Smooth muscle cell (in vitro differentiated cells): Measurements from ENCODE around the gene NEURL3. TPM values are rescaled to one million over a fixed set of nuclear protein-coding genes. Genes with fewer than 3 reads are reported as not detected.

Experiments
- DNase-seq: peaks from one replicate; lab custom pipeline; 2025; ENCODE audit not compliant: unreplicated experiment; lab: John Stamatoyannopoulos, UW
- H2AFZ ChIP-seq: fragments of 200-600 bp; sonication (generic); 2 replicates; pipeline ENCODE4 v1.6.0; 2016; ENCODE audit warnings: antibody characterized with exemption, low read depth, mild to moderate bottlenecking
- H3F3A ChIP-seq: fragments of 200-600 bp; sonication (generic); 2 replicates; pipeline ENCODE4 v1.6.0; 2017; ENCODE audit warnings: antibody characterized with exemption, low read depth
- H3K27ac ChIP-seq: fragments of 200-600 bp; sonication (generic); 2 replicates; pipeline ENCODE4 v1.5.1; 2016; ENCODE audit warnings: low read depth, mild to moderate bottlenecking
- H3K27me3 ChIP-seq: fragments of 200-600 bp; sonication (generic); 2 replicates; pipeline ENCODE4 v1.6.1; 2016; ENCODE audit warnings: low read depth, mild to moderate bottlenecking
- H3K36me3 ChIP-seq: fragments of 200-600 bp; sonication (generic); 2 replicates; pipeline ENCODE4 v1.5.1; 2016; ENCODE audit warnings: low read depth
- H3K4me1 ChIP-seq: fragments of 200-600 bp; sonication (generic); 2 replicates; pipeline ENCODE4 v1.5.1; 2016; ENCODE audit warnings: low read depth
- H3K4me2 ChIP-seq: fragments of 200-600 bp; sonication (generic); 2 replicates; pipeline ENCODE4 v1.6.0; 2016; ENCODE audit warnings: mild to moderate bottlenecking
- H3K4me3 ChIP-seq: fragments of 200-600 bp; sonication (generic); 2 replicates; pipeline ENCODE4 v1.5.1; 2016; ENCODE audit warnings: mild to moderate bottlenecking
- H3K79me2 ChIP-seq: fragments of 200-600 bp; sonication (generic); 2 replicates; pipeline ENCODE4 v1.6.0; 2016; ENCODE audit warnings: low read depth, mild to moderate bottlenecking
- H3K9ac ChIP-seq: fragments of 200-600 bp; sonication (generic); 2 replicates; pipeline ENCODE4 v1.6.0; 2016; ENCODE audit warnings: low read depth
- H3K9me3 ChIP-seq: fragments of 200-600 bp; sonication (generic); replicated peaks from 2 replicates; pipeline ENCODE4 v1.5.1; 2016; ENCODE audit warnings: low read depth
- H4K20me1 ChIP-seq: fragments of 200-600 bp; sonication (generic); 2 replicates; pipeline ENCODE4 v1.6.0; 2016; ENCODE audit warnings: low read depth
- CTCF ChIP-seq: fragments of 200-600 bp; sonication (generic); IDR thresholded peaks from 2 replicates; pipeline ENCODE4 v1.5.1; 2017; ENCODE audit warnings: borderline replicate concordance, mild to moderate bottlenecking, antibody characterized with exemption; ENCODE audit not compliant: insufficient read depth, poor library complexity, severe bottlenecking
- WGBS: methylation state at CpG from one replicate; pipeline ENCODE4 v1.1.7; 2016; ENCODE audit warnings: low lambda C conversion rate; 5-methylcytosine and 5-hydroxymethylcytosine counted together
- polyA plus RNA-seq: library from polyadenylated mRNA; unstranded; fragments of >200 nt; fragmentation: Nextera tagmentation; extraction: Ambion mirVana; gene quantifications from 2 replicates; pipeline ENCODE4 v1.2.1, GENCODE V29; 2016
- total RNA-seq: library from RNA; depleted of rRNA; stranded (reverse); fragments of >200 nt; gene quantifications from 2 replicates; pipeline ENCODE4 v1.2.3, GENCODE V29; 2014

Gene NEURL3
- total and polyA plus RNA-seq, 2 experiments from 2014 or later = 0.21 TPM; not detected in 1

DNA sequence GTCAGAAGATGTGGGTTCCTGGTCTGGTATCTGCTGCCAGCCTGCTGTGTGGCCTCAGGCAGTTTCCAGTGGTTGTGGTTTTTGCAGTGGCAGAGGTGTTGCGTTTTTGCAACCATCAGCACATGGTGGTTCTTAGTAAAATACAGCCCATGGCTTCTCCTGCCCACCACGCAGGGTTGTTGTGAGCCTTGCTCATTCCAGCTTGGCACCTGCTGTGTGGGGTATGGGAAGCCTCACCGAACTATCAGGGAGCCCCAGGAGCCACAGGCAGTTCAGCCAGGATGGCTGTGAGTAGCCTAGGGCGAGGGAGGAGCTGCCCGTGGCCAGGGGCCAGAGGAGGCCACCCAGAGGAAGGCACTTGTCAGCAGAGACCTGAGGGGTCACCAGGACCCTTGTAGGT is 41.2 kb upstream of the NEURL3 start:
- Histone ChIP-seq H4K20me1 (peaks cover 29% of the 10 kb centered on the region), H3K9ac (no peak overlapping the region), H3K9me3 (no peaks in the 10 kb centered on the region), H3K4me2 (no peak overlapping the region), H3K79me2 (peaks cover 2% of the 10 kb centered on the region), H3K27ac (no peak overlapping the region), H3K36me3 (no peaks in the 10 kb centered on the region), H3K4me1 (no peaks in the 10 kb centered on the region), H3K27me3 (no peaks in the 10 kb centered on the region), H3F3A (no peaks in the 10 kb centered on the region), H2AFZ (no peak overlapping the region), H3K4me3 (no peak overlapping the region)
- DNase-seq = no peak
- TF ChIP-seq CTCF = no peak
- whole genome bisulfite sequencing = 96% methylated on average over 5 of the region's 5 CpGs

DNA sequence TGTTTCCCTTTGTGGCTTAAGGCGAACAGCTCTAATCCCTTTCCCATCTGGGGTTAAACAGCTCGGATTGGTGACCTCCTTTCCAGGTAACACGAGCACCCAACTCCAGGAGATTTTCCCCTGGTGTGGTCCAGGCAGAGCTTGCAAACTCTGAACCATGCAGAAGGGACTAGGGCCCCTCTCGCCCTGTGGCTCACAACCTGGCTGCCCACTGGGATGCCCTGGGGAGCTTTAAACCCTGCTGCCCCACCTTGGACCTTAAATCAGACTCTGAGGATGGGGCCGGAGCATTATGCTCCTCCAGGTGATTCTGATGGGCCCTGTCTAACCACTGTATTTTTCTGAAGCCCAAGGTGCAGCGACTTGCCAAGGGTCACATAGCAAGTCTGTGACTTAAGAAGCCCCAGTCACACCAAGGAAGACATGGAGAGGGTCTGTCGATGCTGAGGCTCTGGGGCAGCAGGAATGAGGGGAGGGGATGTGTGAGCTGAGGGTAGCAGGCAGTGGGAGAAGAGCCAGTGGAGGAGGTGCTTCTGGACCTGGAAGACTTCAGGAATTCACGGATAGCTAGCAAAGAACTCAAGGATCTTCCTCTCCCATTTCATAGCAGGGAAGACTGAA is 37.3 kb upstream of the NEURL3 start:
- no peak for TF ChIP-seq CTCF
- Histone ChIP-seq H3K4me2 (no peak overlapping the region), H3K27me3 (peaks cover 15% of the 10 kb centered on the region), H3K4me3 (no peak overlapping the region), H3K9me3 (no peaks in the 10 kb centered on the region), H3K36me3 (no peaks in the 10 kb centered on the region), H3K27ac (no peak overlapping the region), H3F3A (no peaks in the 10 kb centered on the region), H3K79me2 (peaks cover 14% of the 10 kb centered on the region), H3K4me1 (peaks cover 24% of the 10 kb centered on the region), H3K9ac (no peak overlapping the region), H4K20me1 (peaks cover 67% of the 10 kb centered on the region), H2AFZ (no peak overlapping the region)
- DNase-seq = no peak
- 94% methylated on average over 8 of the region's 8 CpGs for WGBS

DNA sequence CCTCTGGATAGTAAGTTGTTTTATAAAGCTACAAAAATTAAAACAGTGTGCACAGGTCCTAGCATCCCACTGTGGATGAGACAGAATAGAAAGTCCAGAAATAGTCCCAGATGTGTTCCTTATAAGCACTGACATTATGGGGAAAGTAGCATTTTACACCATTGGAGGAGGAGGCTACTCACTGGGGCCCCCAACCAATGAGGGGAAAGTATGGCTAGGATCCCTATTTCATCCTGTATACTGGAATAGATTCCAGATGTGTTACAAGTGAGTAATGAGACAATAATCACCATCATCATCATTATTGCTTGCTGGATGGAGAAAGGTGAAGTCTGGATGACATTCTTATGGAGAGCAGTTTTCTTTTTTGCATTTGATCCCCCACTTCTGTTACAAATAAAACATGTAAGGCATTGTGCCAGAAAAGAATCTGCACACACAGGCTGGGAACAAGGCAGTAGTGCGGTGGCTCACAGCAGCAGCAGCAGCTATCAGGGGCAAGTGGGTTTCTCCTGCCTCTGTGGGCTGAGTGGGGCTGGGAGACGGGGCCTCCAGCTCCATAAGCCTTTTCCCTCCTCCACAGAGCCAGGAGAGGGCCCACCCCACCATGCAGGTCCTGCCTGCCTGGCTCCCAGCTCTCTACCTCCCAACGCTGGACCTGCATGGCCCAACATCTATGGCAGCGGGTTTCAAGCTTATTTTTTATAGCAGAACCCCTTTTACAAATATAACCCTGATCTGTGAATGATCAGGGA is 36.4 kb upstream of the NEURL3 start:
- Histone ChIP-seq H4K20me1 (peaks cover 72% of the 10 kb centered on the region), H3K27ac (no peak overlapping the region), H3K4me1 (peaks cover 25% of the 10 kb centered on the region), H2AFZ (no peak overlapping the region), H3F3A (no peaks in the 10 kb centered on the region), H3K4me2 (no peak overlapping the region), H3K36me3 (no peaks in the 10 kb centered on the region), H3K27me3 (peaks cover 15% of the 10 kb centered on the region), H3K79me2 (peaks cover 16% of the 10 kb centered on the region), H3K9ac (no peak overlapping the region), H3K9me3 (no peaks in the 10 kb centered on the region), H3K4me3 (no peak overlapping the region)
- WGBS = 97% methylated on average over 4 of the region's 4 CpGs
- DNase-seq = no peak
- no peak for TF ChIP-seq CTCF
